Central memory CD8-positive, alpha-beta T cell (primary cell): Measurements from ENCODE around the gene NDOR1.
"Not testable (repeated sequence)": the region's sequence is repeated elsewhere in the genome, so short reads cannot be mapped to it uniquely, and the experiment has no call there.

Experiments
- ATAC-seq: fragments of 150-1000 bp; cut with Tn5 transposase; replicated peaks from 2 replicates; pipeline ENCODE4 v1.10.0; 2022; ENCODE audit warnings: mild to moderate bottlenecking, moderate FRiP score, moderate number of reproducible peaks; ENCODE audit not compliant: poor library complexity, severe bottlenecking; ENCODE audit errors: extremely low read depth
- DNase-seq, 2 donors: peaks; one replicate each; pipeline ENCODE4 v3.0.0; 2021; ENCODE audit warnings: low spot score in 2 of 2
- H3K27ac Mint-ChIP-seq: one replicate; pipeline ENCODE4 v1.8.0; 2022; ENCODE audit warnings: low read depth, mild to moderate bottlenecking, moderate library complexity, mixed read lengths
- H3K27me3 Mint-ChIP-seq: one replicate; pipeline ENCODE4 v1.8.0; 2022; ENCODE audit warnings: mixed read lengths
- H3K36me3 Mint-ChIP-seq: one replicate; pipeline ENCODE4 v1.8.0; 2022; ENCODE audit warnings: mild to moderate bottlenecking, moderate library complexity, mixed read lengths; ENCODE audit not compliant: insufficient read depth
- H3K4me1 Mint-ChIP-seq: one replicate; pipeline ENCODE4 v1.8.0; 2022; ENCODE audit warnings: mixed read lengths
- H3K4me3 Mint-ChIP-seq: one replicate; pipeline ENCODE4 v1.8.0; 2022; ENCODE audit warnings: mild to moderate bottlenecking, moderate library complexity, mixed read lengths
- H3K9me3 Mint-ChIP-seq: one replicate; pipeline ENCODE4 v1.8.0; 2022; ENCODE audit warnings: mixed read lengths

The NDOR1 gene

GRCh38 chr9:137240841-137241489 lies 35.5 kb downstream of the NDOR1 start, which contains the start of gene TUBB4B:
Gene TUBB4B, plus strand, starts transcription at chr9:137241287. Its CDS starts 74 bp downstream, at chr9:137241361.
- H3K36me3 Mint-ChIP-seq, result peaks cover 25% of the 10 kb centered on the region
- H3K27ac Mint-ChIP-seq, result peak within 1 kb of the TSS; percentile 88
- H3K9me3 Mint-ChIP-seq, result no peaks in the 10 kb centered on the region
- H3K4me3 Mint-ChIP-seq, result peak within 1 kb of the TSS; percentile 92
- no peaks in the 10 kb centered on the region for H3K27me3 Mint-ChIP-seq
- peaks cover 24% of the 10 kb centered on the region for H3K4me1 Mint-ChIP-seq
- DNase-seq (peak; percentile 91 to 98), ATAC-seq (peak; percentile 86)

- H3K36me3 Mint-ChIP-seq, result peaks cover 25% of the 10 kb centered on the region
- peak overlapping the region; percentile 92 for H3K4me3 Mint-ChIP-seq
These were observed 36.2 kb downstream of the NDOR1 start for GRCh38 chr9:137241490-137242268.

GRCh38 chr9:137242269-137243203 lies 37.0 kb downstream of the NDOR1 start:
- Mint-ChIP-seq H3K27ac (peak overlapping the region; percentile 88), H3K36me3 (peaks cover 25% of the 10 kb centered on the region), H3K27me3 (no peaks in the 10 kb centered on the region), H3K4me1 (peaks cover 24% of the 10 kb centered on the region), H3K9me3 (no peaks in the 10 kb centered on the region), H3K4me3 (peak overlapping the region; percentile 92)
- ATAC-seq (no peak), DNase-seq (no peak)

More at GRCh38 chr9:137241490-137242268, 36.2 kb downstream of the NDOR1 start:
- Mint-ChIP-seq H3K4me1 (peaks cover 24% of the 10 kb centered on the region), H3K9me3 (no peaks in the 10 kb centered on the region), H3K27me3 (no peaks in the 10 kb centered on the region), H3K27ac (peak overlapping the region; percentile 88)
- peak; percentile 17 for ATAC-seq
- DNase-seq, result no peak

- H3K4me1 Mint-ChIP-seq, result peaks cover 24% of the 10 kb centered on the region
- ATAC-seq, H3K9me3 Mint-ChIP-seq, DNase-seq, H3K27ac Mint-ChIP-seq, H3K27me3 Mint-ChIP-seq: not testable (repeated sequence)
- peak overlapping the region; percentile 92 for H3K4me3 Mint-ChIP-seq
- H3K36me3 Mint-ChIP-seq, result peaks cover 25% of the 10 kb centered on the region
These were observed 37.7 kb downstream of the NDOR1 start for GRCh38 chr9:137243266-137243625.

- DNase-seq (no peak), ATAC-seq (no peak)
- Mint-ChIP-seq H3K4me3 (peak overlapping the region; percentile 92), H3K36me3 (peaks cover 25% of the 10 kb centered on the region), H3K4me1 (peaks cover 24% of the 10 kb centered on the region), H3K27ac (no peak overlapping the region), H3K27me3 (no peaks in the 10 kb centered on the region), H3K9me3 (no peaks in the 10 kb centered on the region)
These were observed 38.4 kb downstream of the NDOR1 start for GRCh38 chr9:137243626-137244485.

- Mint-ChIP-seq H3K36me3 (peaks cover 25% of the 10 kb centered on the region), H3K27me3 (no peaks in the 10 kb centered on the region), H3K9me3 (no peaks in the 10 kb centered on the region), H3K4me1 (peaks cover 24% of the 10 kb centered on the region), H3K27ac (no peak overlapping the region), H3K4me3 (no peak overlapping the region)
- no peak for ATAC-seq
- no peak for DNase-seq
These were observed 39.3 kb downstream of the NDOR1 start for GRCh38 chr9:137244486-137245449.

GRCh38 chr9:137245450-137246421 lies 40.2 kb downstream of the NDOR1 start:
- Mint-ChIP-seq H3K9me3 (no peaks in the 10 kb centered on the region), H3K4me3 (no peak overlapping the region), H3K36me3 (peaks cover 23% of the 10 kb centered on the region), H3K27me3 (no peaks in the 10 kb centered on the region), H3K27ac (peak overlapping the region; percentile 57), H3K4me1 (peaks cover 24% of the 10 kb centered on the region)
- DNase-seq (no peak), ATAC-seq (no peak)

- H3K9me3 Mint-ChIP-seq, result no peaks in the 10 kb centered on the region
- H3K36me3 Mint-ChIP-seq, result peaks cover 12% of the 10 kb centered on the region
- no peak overlapping the region for H3K27ac Mint-ChIP-seq
- no peak for ATAC-seq
- peaks cover 15% of the 10 kb centered on the region for H3K4me1 Mint-ChIP-seq
- H3K4me3 Mint-ChIP-seq, result no peak overlapping the region
- no peak for DNase-seq
- no peaks in the 10 kb centered on the region for H3K27me3 Mint-ChIP-seq
These were observed 41.8 kb downstream of the NDOR1 start for GRCh38 chr9:137247135-137247915.

- Mint-ChIP-seq H3K36me3 (peaks cover 7% of the 10 kb centered on the region), H3K9me3 (no peaks in the 10 kb centered on the region), H3K4me1 (peaks cover 10% of the 10 kb centered on the region), H3K27me3 (no peaks in the 10 kb centered on the region), H3K4me3 (no peak overlapping the region), H3K27ac (no peak overlapping the region)
- ATAC-seq (no peak), DNase-seq (no peak)
These were observed 42.3 kb downstream of the NDOR1 start for GRCh38 chr9:137247916-137248175.
